DMS79 (cell line): Measurements from ENCODE around the gene RAB31.
"Not testable (repeated sequence)": the region's sequence is repeated elsewhere in the genome, so short reads cannot be mapped to it uniquely, and the experiment has no call there.

Experiments used
- DNase-seq: peaks from one replicate; lab custom pipeline; 2025; lab: John Stamatoyannopoulos, UW

The RAB31 gene

DNA sequence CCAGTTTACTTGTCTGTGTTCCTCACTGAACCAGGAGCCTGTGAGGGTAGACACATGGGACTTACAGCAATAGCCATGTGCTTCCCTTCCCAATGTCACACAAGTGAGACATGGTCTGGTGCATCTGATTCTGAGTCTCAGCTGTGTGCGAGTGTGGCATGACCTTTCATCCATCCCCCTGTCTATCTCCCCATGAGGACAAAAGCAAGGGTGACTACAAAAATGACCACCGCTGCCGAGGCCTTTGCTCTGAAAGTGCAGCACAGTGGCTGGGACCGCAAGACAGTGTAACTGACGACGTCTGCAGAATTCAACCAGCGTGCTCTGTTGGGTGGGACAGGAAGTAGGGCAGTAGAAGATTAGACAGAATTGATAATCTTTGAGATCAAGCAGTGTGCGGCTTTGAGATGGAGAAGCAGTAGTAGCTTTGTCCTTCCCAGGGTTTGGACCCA lies 50.5 kb downstream of the RAB31 start:
- no peak for DNase-seq

DNA sequence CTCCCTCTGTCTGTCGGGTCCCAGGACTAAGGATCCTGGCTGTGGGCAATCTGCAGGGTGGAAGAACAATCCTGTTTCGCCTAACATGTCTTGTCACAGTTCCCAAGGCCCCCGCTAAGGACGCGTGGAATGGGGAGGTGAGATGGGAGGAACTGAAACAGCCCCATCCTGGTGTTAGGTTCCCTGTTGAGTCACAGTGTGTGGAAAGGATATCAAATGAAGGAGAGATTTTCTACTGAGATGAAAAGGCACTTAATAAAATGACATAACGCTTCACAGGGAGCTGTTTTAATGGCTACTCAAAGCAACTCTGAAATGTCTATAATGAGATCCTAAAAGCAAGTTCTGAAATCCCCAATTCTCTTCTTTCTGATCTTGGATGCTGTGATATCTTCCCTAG lies 52.5 kb downstream of the RAB31 start:
- DNase-seq = no peak

- DNase-seq = no peak
Measured at GRCh38 chr18:9762526-9762925, 54.4 kb downstream of the RAB31 start.

DNA sequence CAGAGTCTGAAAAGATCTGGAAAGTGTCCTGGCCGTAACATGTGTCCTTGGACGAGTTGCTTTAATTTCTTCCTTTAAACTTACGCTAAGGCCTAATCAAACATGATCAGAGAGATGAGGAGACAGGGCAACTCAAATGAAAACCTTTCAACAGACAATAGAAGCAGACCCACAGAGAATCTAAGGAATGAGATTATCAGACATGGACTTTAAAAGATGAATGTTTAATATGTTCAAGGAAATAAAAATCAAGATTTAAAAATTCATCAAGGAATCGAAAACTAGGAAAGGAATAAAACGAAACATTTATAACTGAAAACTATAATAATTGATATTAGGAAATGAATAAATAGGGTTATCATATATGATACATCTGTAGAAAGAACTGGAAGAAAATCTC lies 55.1 kb downstream of the RAB31 start:
- no peak for DNase-seq

GRCh38 chr18:9764011-9764481 lies 55.9 kb downstream of the RAB31 start:
- no peak for DNase-seq

- DNase-seq = no peak
Measured at GRCh38 chr18:9765501-9765900, 57.4 kb downstream of the RAB31 start.

DNA sequence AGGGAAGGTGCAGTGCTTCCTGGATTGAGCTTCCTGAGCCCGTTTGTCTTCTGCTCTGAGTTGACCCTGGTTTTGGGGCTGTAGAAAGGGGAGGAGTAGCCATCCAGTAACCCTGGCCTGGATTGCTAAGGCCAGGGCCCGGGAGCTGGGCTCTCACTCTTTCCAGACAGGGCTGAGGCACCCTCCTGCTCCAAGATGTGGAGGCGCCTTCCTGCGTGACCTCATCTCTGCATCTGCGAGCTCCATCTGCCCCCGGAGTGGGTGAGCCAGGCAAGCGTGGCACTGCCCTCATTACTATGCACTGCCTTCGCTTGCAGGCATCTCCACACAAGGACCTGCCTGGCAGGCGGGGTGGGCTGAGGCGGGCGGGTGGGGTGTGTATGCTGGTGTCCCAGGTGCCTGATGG lies 58.0 kb downstream of the RAB31 start:
- DNase-seq = no peak

GRCh38 chr18:9766740-9767139 lies 58.6 kb downstream of the RAB31 start:
- no peak for DNase-seq

- DNase-seq = not testable (repeated sequence)
Measured at GRCh38 chr18:9768071-9768691, 60.1 kb downstream of the RAB31 start.

DNA sequence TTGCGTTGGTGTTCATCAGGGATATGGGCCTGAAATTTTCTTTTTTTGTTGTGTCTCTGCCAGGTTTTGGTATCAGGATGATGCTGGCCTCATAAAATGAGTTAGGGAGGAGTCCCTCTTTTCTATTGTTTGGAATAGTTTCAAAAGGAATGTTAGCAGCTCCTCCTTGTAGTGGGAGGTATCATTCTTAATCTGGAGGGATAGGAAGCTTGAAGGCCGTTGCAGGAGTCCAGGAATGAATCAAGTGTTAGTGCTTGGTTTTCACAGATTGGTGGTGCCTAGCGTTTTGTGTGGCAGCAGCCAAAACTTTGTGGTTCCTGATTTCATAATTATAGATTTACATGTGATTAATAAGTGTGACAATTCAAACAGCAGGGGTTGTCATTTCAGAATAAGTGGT lies 62.0 kb downstream of the RAB31 start:
- not testable (repeated sequence) for DNase-seq

DNA sequence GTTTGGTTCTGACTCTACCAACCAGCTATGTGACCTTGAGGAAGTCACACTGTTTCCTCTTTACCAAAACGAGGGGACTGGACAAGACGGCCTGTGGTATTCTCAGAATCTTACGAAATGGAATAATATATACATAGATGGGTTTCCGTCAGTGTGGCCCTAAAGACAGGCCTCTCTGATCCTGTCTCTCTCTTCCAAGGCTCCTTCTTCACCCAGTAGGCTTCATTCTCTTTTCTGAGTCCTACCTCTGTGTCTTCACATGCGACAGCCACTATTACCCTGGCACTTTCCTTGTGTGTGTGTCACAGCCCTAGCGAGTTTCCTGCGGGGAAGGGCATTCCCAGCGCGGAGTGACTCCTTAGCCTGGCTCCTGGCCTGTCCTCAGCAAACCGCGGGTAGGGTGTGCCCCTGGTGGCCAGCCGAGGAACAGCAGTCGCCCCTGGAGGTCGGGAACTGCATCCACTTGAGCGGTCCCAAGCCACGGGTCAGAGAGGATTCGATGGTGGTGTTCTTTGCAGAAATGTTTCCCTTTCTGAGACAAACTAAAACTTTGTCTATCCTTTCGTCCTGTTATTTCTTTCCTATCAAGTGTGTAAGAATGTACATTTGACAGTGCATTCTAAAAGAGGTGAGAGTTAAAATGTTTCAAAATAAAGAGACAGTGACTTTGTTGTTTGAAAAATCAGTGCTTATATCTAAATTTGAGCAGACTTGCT lies 63.3 kb downstream of the RAB31 start:
- DNase-seq = no peak

DNA sequence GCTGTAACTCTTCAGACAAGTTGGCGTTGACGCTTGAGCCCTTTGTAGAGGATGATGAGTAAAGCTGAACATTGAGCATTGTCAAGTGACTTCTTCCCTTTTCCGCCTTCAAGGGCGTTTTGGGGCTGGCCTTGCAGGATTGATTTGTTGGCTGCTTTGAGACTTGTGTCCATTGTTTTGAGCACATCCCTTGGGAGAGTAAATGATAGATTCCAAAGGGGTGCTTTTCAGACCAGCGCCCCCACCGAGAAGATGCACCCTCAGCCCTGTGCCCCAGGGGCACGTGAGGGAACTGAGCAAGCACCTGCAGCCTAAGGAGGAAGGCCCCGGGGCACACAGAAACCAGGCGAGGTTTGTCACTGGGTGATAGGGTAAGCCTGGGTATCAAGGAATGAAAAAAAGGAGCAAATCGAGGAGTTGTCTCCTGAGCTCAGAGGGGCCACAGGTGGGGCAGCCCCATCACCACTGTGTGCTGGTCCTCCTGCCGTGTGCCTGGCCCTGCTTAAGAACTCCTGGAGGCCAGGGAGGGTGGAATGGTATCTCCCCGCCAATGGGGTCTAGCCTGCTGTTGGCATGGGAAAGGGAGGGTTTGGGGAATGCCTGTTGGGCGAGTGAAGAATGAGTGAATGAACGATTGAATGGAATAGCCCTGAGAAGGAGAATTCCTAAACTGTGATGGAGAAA lies 64.0 kb downstream of the RAB31 start:
- DNase-seq = no peak

DNA sequence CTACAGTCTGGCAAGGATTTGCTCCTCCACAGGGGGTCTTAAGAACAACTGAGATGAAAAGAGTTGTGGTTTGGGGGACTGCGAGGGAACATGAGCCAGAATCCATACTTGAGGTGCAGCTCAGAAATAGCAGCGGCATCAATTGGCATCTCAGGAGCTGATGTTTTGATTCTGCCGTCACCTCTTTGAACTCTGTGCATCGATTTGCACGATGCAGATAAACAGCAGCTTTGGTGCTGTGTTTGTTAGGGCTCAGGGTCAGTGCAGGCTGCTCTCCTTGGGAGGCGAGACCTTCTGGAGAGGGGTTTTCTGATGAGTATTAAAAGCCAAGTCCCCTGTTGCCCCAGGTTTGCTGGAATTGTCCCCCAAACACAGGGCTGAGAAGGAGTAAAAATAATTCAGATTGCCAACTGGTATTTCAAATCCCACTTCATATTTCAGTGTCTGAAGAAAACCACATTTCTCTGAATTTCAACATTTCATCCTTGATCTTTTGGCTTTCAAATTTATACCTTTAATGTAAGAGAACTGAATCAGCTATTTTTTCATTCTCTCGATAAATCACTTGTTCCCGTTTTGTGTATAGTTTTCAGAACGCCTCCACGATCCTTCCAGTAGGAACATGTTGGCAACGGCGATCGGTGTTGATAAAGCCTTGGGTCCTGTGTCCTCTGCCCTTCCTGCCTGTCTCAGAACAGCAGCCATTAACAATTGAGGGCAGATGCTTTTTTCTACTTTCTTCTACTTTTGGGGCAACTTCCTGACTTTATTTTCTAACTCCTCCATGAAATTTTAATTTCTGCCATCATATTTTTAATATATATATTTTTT lies 65.0 kb downstream of the RAB31 start:
- DNase-seq = no peak

DNA sequence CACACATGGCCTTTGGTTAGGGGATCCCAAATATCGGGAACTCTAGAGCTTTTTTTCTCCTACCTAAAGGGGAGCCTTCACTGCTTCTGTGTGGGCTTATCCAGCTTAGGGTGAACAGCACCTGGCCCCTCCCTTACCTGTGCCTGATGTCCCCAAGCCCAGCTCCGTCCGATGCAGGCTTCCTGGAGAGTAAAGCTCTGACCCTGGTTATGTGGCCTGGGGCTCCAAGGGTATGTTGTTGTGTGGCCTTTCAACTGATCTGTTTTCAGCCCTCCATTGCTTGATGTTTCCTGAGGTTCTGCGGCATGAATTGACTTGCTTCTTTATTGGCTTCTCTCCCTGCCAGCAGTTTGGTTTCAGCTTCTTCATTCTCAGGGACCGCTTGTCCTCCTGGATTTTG lies 66.0 kb downstream of the RAB31 start:
- no peak for DNase-seq

DNA sequence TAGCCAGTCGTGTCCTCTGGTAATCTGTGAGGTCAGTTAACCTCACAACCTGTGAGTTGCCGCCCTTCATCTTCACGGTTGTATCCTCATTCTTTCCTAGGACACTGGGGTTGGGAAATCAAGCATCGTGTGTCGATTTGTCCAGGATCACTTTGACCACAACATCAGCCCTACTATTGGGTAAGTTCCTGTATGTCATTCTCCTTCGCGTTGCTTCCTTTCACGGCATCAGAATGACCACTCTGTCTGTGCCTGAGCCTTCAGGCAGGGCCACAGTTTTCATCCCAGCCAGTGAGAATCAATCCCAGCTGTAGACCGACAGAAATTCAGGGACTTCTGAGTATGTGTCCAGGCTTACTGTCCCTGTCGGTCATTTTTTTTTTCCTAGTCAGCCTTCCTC lies 67.1 kb downstream of the RAB31 start:
- DNase-seq = no peak

- no peak for DNase-seq
Measured at GRCh38 chr18:9779630-9780029, 71.5 kb downstream of the RAB31 start.

DNA sequence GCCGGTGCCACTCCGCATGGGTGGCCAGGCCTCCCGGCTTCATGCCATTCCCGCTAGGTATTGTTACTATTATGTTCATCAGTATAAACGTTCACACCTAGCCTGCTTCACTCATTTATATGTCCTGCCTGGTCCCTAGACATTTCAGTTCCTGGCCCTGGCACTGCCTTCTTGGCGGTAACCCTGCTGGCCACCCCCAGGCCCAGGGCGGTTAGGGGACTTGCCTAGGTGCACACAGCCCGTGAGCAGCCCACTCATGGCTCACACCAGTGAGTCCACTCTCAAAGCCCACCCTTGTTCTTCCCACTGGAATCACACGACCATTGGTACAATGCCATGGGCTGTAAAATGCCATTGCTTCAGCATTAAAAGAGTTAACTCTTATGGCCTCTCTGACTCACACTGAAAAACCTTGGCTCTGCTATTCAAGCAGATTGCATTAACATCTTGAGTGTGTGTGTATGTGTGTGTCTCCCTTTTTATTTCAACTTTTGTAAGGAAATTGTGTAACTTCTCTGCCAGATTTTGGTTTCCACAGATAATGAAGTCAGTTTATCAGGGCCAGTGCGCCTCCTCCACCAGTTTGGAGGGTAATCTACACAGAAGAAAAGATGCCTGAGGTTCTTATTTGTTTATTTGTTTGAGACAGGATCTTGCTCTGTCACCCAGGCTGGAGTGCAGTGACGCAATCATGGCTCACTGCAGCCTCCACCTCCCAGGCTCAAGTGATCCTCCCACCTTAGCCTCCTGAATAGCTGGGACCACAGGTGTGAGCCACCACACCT lies 74.2 kb downstream of the RAB31 start:
- no peak for DNase-seq

DNA sequence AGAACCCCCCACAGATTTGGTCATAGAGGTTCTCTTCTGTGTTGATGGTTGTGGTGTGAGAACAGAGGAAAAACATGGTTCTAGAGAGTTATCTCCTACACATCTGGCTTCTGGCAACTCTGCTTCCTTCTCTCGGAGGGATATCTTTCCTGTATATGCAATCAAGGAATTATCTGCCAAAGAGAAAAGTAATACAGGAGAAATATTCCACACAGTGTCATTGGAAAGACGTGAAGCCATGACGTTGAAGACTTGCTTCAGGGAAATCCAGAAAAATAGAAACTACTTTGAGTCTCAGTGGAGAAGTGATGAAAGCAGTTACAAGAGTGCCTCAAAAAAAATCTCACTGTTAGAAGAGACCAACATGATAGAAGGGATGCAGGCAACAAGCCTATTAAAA lies 78.5 kb downstream of the RAB31 start:
- DNase-seq = no peak

GRCh38 chr18:9787036-9787435 lies 78.9 kb downstream of the RAB31 start:
- DNase-seq = no peak

DNA sequence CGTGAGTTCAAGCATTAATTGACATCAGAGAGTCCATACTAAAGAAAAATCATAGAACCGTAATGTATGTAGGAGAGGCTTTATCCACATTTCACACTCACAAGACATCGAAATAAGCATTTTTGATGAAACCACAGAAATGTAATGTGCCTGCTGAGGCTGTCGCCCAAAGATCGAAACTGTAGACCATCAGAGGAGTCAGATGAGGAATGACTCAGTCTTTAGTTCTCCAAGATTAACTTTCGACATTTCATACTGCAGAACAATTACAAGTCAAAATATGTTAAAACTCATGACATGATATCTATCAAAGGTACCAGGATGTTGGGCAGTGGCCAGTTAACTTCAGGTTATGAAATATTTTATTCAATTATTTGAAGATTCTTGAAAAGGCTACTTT lies 79.6 kb downstream of the RAB31 start:
- DNase-seq = no peak

- no peak for DNase-seq
Measured at GRCh38 chr18:9788140-9788539, 80.0 kb downstream of the RAB31 start.

DNA sequence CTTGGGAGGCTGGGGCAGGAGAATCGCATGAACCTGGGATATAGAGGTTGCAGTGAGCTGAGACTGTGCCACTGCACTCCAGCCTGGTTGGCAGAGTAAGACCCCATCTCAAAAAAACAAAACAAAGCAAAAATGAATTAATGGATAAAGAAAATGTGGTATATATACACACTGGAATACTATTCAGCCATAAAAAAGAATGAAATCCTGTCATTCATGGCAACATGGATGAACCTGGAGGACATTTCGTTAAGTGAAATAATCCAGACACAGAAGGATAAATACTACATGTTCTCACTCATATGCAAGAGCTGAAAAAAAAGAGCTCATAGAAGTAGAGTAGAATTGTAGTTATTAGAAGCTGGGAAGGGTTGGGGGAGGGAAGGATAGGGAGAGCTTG lies 80.8 kb downstream of the RAB31 start:
- no peak for DNase-seq
